GM23338 (cell line): Measurements from ENCODE around the gene GPR4. TPM values are rescaled to one million over a fixed set of nuclear protein-coding genes. Genes with fewer than 3 reads are reported as not detected.

Source experiments
- ATAC-seq: fragments of 200-7000 bp; cut with Tn5 transposase; 3 replicates; pipeline ENCODE4 v1.9.1; 2020
- DNase-seq: peaks from one replicate; pipeline ENCODE4 v3.0.0-alpha.2; 2015; ENCODE audit warnings: low spot score
- H2AFZ ChIP-seq: fragments of 200-600 bp; sonication (generic); 2 replicates; pipeline ENCODE4 v1.8.0; 2016; ENCODE audit warnings: antibody characterized with exemption, mild to moderate bottlenecking, moderate library complexity
- H3F3A ChIP-seq: fragments of 200-600 bp; sonication (generic); replicated peaks from 2 replicates; pipeline ENCODE4 v1.8.0; 2017; ENCODE audit warnings: antibody characterized with exemption, mixed run types, low read depth
- H3K27ac ChIP-seq: fragments of 200-600 bp; sonication (generic); 2 replicates; pipeline ENCODE4 v1.6.1; 2016; ENCODE audit warnings: low read depth
- H3K27me3 ChIP-seq: fragments of 200-600 bp; sonication (generic); 2 replicates; pipeline ENCODE4 v1.8.0; 2016; ENCODE audit warnings: mild to moderate bottlenecking, mixed run types, moderate library complexity; ENCODE audit not compliant: insufficient read depth
- H3K36me3 ChIP-seq: fragments of 200-600 bp; sonication (generic); 2 replicates; pipeline ENCODE4 v1.8.0; 2016; ENCODE audit warnings: mild to moderate bottlenecking; ENCODE audit not compliant: insufficient read depth
- H3K4me1 ChIP-seq: fragments of 200-600 bp; sonication (generic); 2 replicates; pipeline ENCODE4 v1.8.0; 2016; ENCODE audit warnings: mild to moderate bottlenecking, moderate library complexity; ENCODE audit not compliant: insufficient read depth
- H3K4me2 ChIP-seq: fragments of 200-600 bp; sonication (generic); 2 replicates; pipeline ENCODE4 v1.7.1; 2017; ENCODE audit warnings: mixed run types
- H3K4me3 ChIP-seq: fragments of 200-600 bp; sonication (generic); 2 replicates; pipeline ENCODE4 v1.6.1; 2016; ENCODE audit warnings: mixed run types
- H3K79me2 ChIP-seq: fragments of 200-600 bp; sonication (generic); replicated peaks from 2 replicates; pipeline ENCODE4 v1.8.0; 2017; ENCODE audit warnings: mild to moderate bottlenecking; ENCODE audit not compliant: insufficient read depth
- H3K9me2 ChIP-seq: fragments of 200-600 bp; sonication (generic); 2 replicates; pipeline ENCODE4 v1.8.0; 2017; ENCODE audit not compliant: insufficient read depth
- H4K20me1 ChIP-seq: fragments of 200-600 bp; sonication (generic); replicated peaks from 2 replicates; pipeline ENCODE4 v1.8.0; 2017; ENCODE audit warnings: mild to moderate bottlenecking; ENCODE audit not compliant: insufficient read depth
- H3K27ac Mint-ChIP-seq: 2 replicates; pipeline ENCODE4 v1.8.0; 2020; ENCODE audit warnings: inconsistent platforms, mild to moderate bottlenecking, moderate library complexity, mixed read lengths
- H3K27me3 Mint-ChIP-seq: 3 replicates; pipeline ENCODE4 v1.8.0; 2022; ENCODE audit warnings: low read depth, mild to moderate bottlenecking, moderate library complexity, mixed read lengths, inconsistent platforms; ENCODE audit not compliant: insufficient read depth, poor library complexity
- H3K36me3 Mint-ChIP-seq: 3 replicates; pipeline ENCODE4 v1.8.0; 2021; ENCODE audit warnings: low read depth, mild to moderate bottlenecking, inconsistent platforms, moderate library complexity, mixed read lengths
- H3K4me1 Mint-ChIP-seq: 3 replicates; pipeline ENCODE4 v1.8.0; 2020; ENCODE audit warnings: mild to moderate bottlenecking, inconsistent platforms, mixed read lengths
- H3K4me3 Mint-ChIP-seq: 3 replicates; pipeline ENCODE4 v1.8.0; 2021; ENCODE audit warnings: moderate library complexity, mild to moderate bottlenecking, inconsistent platforms, mixed read lengths
- H3K9me3 Mint-ChIP-seq: 3 replicates; pipeline ENCODE4 v1.8.0; 2020; ENCODE audit warnings: moderate library complexity, mild to moderate bottlenecking, inconsistent platforms, mixed read lengths
- EZH2phosphoT487 ChIP-seq: fragments of 200-600 bp; sonication (generic); IDR thresholded peaks from one replicate; pipeline ENCODE4 v1.8.1; 2018; ENCODE audit warnings: antibody characterized with exemption; ENCODE audit not compliant: unreplicated experiment
- NANOG ChIP-seq: IDR thresholded peaks from 2 replicates; pipeline ENCODE4 v1.6.1; 2016; ENCODE audit warnings: antibody characterized with exemption, borderline replicate concordance
- POLR2AphosphoS5 ChIP-seq: IDR thresholded peaks from 2 replicates; pipeline ENCODE4 v1.6.1; 2016; ENCODE audit warnings: antibody characterized with exemption, low read depth
- REST ChIP-seq: IDR thresholded peaks from one replicate; pipeline ENCODE4 v1.6.1; 2018; ENCODE audit warnings: antibody characterized with exemption; ENCODE audit not compliant: unreplicated experiment
- STAT1 ChIP-seq: IDR thresholded peaks from one replicate; pipeline ENCODE4 v1.6.1; 2016; ENCODE audit warnings: antibody characterized with exemption; ENCODE audit not compliant: unreplicated experiment
- ZNF462 ChIP-seq: fragments of 250-450 bp; sonication (Bioruptor Pico); IDR thresholded peaks from 2 replicates; pipeline ENCODE4 v1.5.0; 2020; ENCODE audit warnings: mild to moderate bottlenecking, moderate library complexity
- polyA plus RNA-seq: library from polyadenylated mRNA; unstranded; fragments of >200 nt; fragmentation: Nextera tagmentation; extraction: Ambion mirVana; gene quantifications from 2 replicates; pipeline ENCODE4 v1.2.1, GENCODE V29; 2016
- total RNA-seq: library from RNA; depleted of rRNA; stranded (reverse); fragments of >200 nt; shearing (Covaris generic); gene quantifications from 2 replicates; pipeline ENCODE4 v1.2.3, GENCODE V29; 2014

Gene GPR4
- total and polyA plus RNA-seq, 2 experiments from 2014 or later = 0.06 to 0.14 TPM

GRCh38 chr19:45567609-45568008, 34.4 kb downstream of the GPR4 start:
- no peak overlapping the region for H3K27ac ChIP-seq
- no peaks in the 10 kb centered on the region for H3K9me3 Mint-ChIP-seq
- H3F3A ChIP-seq = 0 out of 2 replicates have a peak, but pooled peaks cover 6% of the 10 kb centered on the region
- peaks cover 3% of the 10 kb centered on the region; the same call in 1 of the 3 replicates for H3K36me3 Mint-ChIP-seq
- DNase-seq (no peak), ATAC-seq (no peak)
- no peaks in the 10 kb centered on the region for H3K36me3 ChIP-seq
- no peak overlapping the region for H3K27ac Mint-ChIP-seq
- H3K4me3 ChIP-seq = no peak overlapping the region
- H3K4me1 ChIP-seq = peaks cover 9% of the 10 kb centered on the region
- TF ChIP-seq POLR2AphosphoS5 (no peak), NANOG (no peak), ZNF462 (CRISPR knock-in tag) (no peak), EZH2phosphoT487 (no peak), STAT1 (no peak), REST (no peak)
- H3K27me3 Mint-ChIP-seq = peaks cover 2% of the 10 kb centered on the region
- H3K4me3 Mint-ChIP-seq = no peak overlapping the region
- 0 out of 2 replicates have a peak, but pooled peaks cover 3% of the 10 kb centered on the region for H4K20me1 ChIP-seq
- no peaks in the 10 kb centered on the region for H3K27me3 ChIP-seq
- H2AFZ ChIP-seq = no peak overlapping the region
- peaks cover 16% of the 10 kb centered on the region for H3K4me1 Mint-ChIP-seq
- no peak overlapping the region for H3K4me2 ChIP-seq
- H3K79me2 ChIP-seq = peaks cover 7% of the 10 kb centered on the region
- no peaks in the 10 kb centered on the region for H3K9me2 ChIP-seq
